GM23338 (cell line): Measurements from ENCODE around the gene COPS6. TPM values are rescaled to one million over a fixed set of nuclear protein-coding genes. Genes with fewer than 3 reads are reported as not detected.

Source experiments
- ATAC-seq: fragments of 200-7000 bp; cut with Tn5 transposase; 3 replicates; pipeline ENCODE4 v1.9.1; 2020
- DNase-seq: peaks from one replicate; pipeline ENCODE4 v3.0.0-alpha.2; 2015; ENCODE audit warnings: low spot score
- H2AFZ ChIP-seq: fragments of 200-600 bp; sonication (generic); 2 replicates; pipeline ENCODE4 v1.8.0; 2016; ENCODE audit warnings: antibody characterized with exemption, mild to moderate bottlenecking, moderate library complexity
- H3F3A ChIP-seq: fragments of 200-600 bp; sonication (generic); replicated peaks from 2 replicates; pipeline ENCODE4 v1.8.0; 2017; ENCODE audit warnings: antibody characterized with exemption, mixed run types, low read depth
- H3K27ac ChIP-seq: fragments of 200-600 bp; sonication (generic); 2 replicates; pipeline ENCODE4 v1.6.1; 2016; ENCODE audit warnings: low read depth
- H3K27me3 ChIP-seq: fragments of 200-600 bp; sonication (generic); 2 replicates; pipeline ENCODE4 v1.8.0; 2016; ENCODE audit warnings: mild to moderate bottlenecking, mixed run types, moderate library complexity; ENCODE audit not compliant: insufficient read depth
- H3K36me3 ChIP-seq: fragments of 200-600 bp; sonication (generic); 2 replicates; pipeline ENCODE4 v1.8.0; 2016; ENCODE audit warnings: mild to moderate bottlenecking; ENCODE audit not compliant: insufficient read depth
- H3K4me1 ChIP-seq: fragments of 200-600 bp; sonication (generic); 2 replicates; pipeline ENCODE4 v1.8.0; 2016; ENCODE audit warnings: mild to moderate bottlenecking, moderate library complexity; ENCODE audit not compliant: insufficient read depth
- H3K4me2 ChIP-seq: fragments of 200-600 bp; sonication (generic); 2 replicates; pipeline ENCODE4 v1.7.1; 2017; ENCODE audit warnings: mixed run types
- H3K4me3 ChIP-seq: fragments of 200-600 bp; sonication (generic); 2 replicates; pipeline ENCODE4 v1.6.1; 2016; ENCODE audit warnings: mixed run types
- H3K79me2 ChIP-seq: fragments of 200-600 bp; sonication (generic); replicated peaks from 2 replicates; pipeline ENCODE4 v1.8.0; 2017; ENCODE audit warnings: mild to moderate bottlenecking; ENCODE audit not compliant: insufficient read depth
- H3K9me2 ChIP-seq: fragments of 200-600 bp; sonication (generic); 2 replicates; pipeline ENCODE4 v1.8.0; 2017; ENCODE audit not compliant: insufficient read depth
- H4K20me1 ChIP-seq: fragments of 200-600 bp; sonication (generic); replicated peaks from 2 replicates; pipeline ENCODE4 v1.8.0; 2017; ENCODE audit warnings: mild to moderate bottlenecking; ENCODE audit not compliant: insufficient read depth
- H3K27ac Mint-ChIP-seq: 2 replicates; pipeline ENCODE4 v1.8.0; 2020; ENCODE audit warnings: inconsistent platforms, mild to moderate bottlenecking, moderate library complexity, mixed read lengths
- H3K27me3 Mint-ChIP-seq: 3 replicates; pipeline ENCODE4 v1.8.0; 2022; ENCODE audit warnings: low read depth, mild to moderate bottlenecking, moderate library complexity, mixed read lengths, inconsistent platforms; ENCODE audit not compliant: insufficient read depth, poor library complexity
- H3K36me3 Mint-ChIP-seq: 3 replicates; pipeline ENCODE4 v1.8.0; 2021; ENCODE audit warnings: low read depth, mild to moderate bottlenecking, inconsistent platforms, moderate library complexity, mixed read lengths
- H3K4me1 Mint-ChIP-seq: 3 replicates; pipeline ENCODE4 v1.8.0; 2020; ENCODE audit warnings: mild to moderate bottlenecking, inconsistent platforms, mixed read lengths
- H3K4me3 Mint-ChIP-seq: 3 replicates; pipeline ENCODE4 v1.8.0; 2021; ENCODE audit warnings: moderate library complexity, mild to moderate bottlenecking, inconsistent platforms, mixed read lengths
- H3K9me3 Mint-ChIP-seq: 3 replicates; pipeline ENCODE4 v1.8.0; 2020; ENCODE audit warnings: moderate library complexity, mild to moderate bottlenecking, inconsistent platforms, mixed read lengths
- CREB1 ChIP-seq: fragments of 250-450 bp; sonication (Bioruptor Pico); IDR thresholded peaks from 2 replicates; pipeline ENCODE4 v1.5.0; 2020; ENCODE audit warnings: low read depth, mild to moderate bottlenecking, moderate library complexity
- CTCF ChIP-seq, 2 experiments: fragments of 200-600 bp in 1 of 2; sonication (generic) in 1 of 2; conservative IDR thresholded peaks; 2 replicates each; pipeline versions ENCODE4 v1.5.1 to v1.6.1; 2016 to 2017; ENCODE audit warnings: antibody characterized with exemption in 2 of 2, low read depth in 2 of 2, mild to moderate bottlenecking in 2 of 2, moderate library complexity in 1 of 2
- ETS1 ChIP-seq: IDR thresholded peaks from 2 replicates; pipeline ENCODE4 v1.6.1; 2016; ENCODE audit warnings: antibody characterized with exemption
- EZH2phosphoT487 ChIP-seq: fragments of 200-600 bp; sonication (generic); IDR thresholded peaks from one replicate; pipeline ENCODE4 v1.8.1; 2018; ENCODE audit warnings: antibody characterized with exemption; ENCODE audit not compliant: unreplicated experiment
- JUNB ChIP-seq: IDR thresholded peaks from one replicate; pipeline ENCODE4 v1.6.1; 2016; ENCODE audit warnings: antibody characterized with exemption; ENCODE audit not compliant: unreplicated experiment
- NANOG ChIP-seq: IDR thresholded peaks from 2 replicates; pipeline ENCODE4 v1.6.1; 2016; ENCODE audit warnings: antibody characterized with exemption, borderline replicate concordance
- POLR2AphosphoS5 ChIP-seq: IDR thresholded peaks from 2 replicates; pipeline ENCODE4 v1.6.1; 2016; ENCODE audit warnings: antibody characterized with exemption, low read depth
- STAT1 ChIP-seq: IDR thresholded peaks from one replicate; pipeline ENCODE4 v1.6.1; 2016; ENCODE audit warnings: antibody characterized with exemption; ENCODE audit not compliant: unreplicated experiment
- ZNF114 ChIP-seq: fragments of 250-450 bp; sonication (Bioruptor Pico); IDR thresholded peaks from 2 replicates; pipeline ENCODE4 v1.5.0; 2020; ENCODE audit warnings: mild to moderate bottlenecking, moderate library complexity
- ZNF331 ChIP-seq: fragments of 250-450 bp; sonication (Bioruptor Pico); IDR thresholded peaks from 2 replicates; pipeline ENCODE4 v1.5.0; 2020; ENCODE audit warnings: low read depth, mild to moderate bottlenecking, moderate library complexity
- ZNF462 ChIP-seq: fragments of 250-450 bp; sonication (Bioruptor Pico); IDR thresholded peaks from 2 replicates; pipeline ENCODE4 v1.5.0; 2020; ENCODE audit warnings: mild to moderate bottlenecking, moderate library complexity
- polyA plus RNA-seq: library from polyadenylated mRNA; unstranded; fragments of >200 nt; fragmentation: Nextera tagmentation; extraction: Ambion mirVana; gene quantifications from 2 replicates; pipeline ENCODE4 v1.2.1, GENCODE V29; 2016
- total RNA-seq: library from RNA; depleted of rRNA; stranded (reverse); fragments of >200 nt; shearing (Covaris generic); gene quantifications from 2 replicates; pipeline ENCODE4 v1.2.3, GENCODE V29; 2014

Gene COPS6
- total and polyA plus RNA-seq, 2 experiments from 2014 or later, result 89.8 to 198 TPM

GRCh38 chr7:100090527-100091410 lies 2.0 kb downstream of the COPS6 start:
- H3K4me3 Mint-ChIP-seq, result peak overlapping the region; percentile 93
- H3K27me3 Mint-ChIP-seq, result peaks cover 38% of the 10 kb centered on the region
- Histone ChIP-seq H3K4me2 (no peak overlapping the region), H3F3A (peaks cover 71% of the 10 kb centered on the region), H2AFZ (no peak overlapping the region), H3K27ac (peak overlapping the region; percentile 88; the same call in 1 of the 2 replicates), H3K36me3 (peaks cover 37% of the 10 kb centered on the region), H3K4me1 (peaks cover 6% of the 10 kb centered on the region), H3K4me3 (no peak overlapping the region), H3K79me2 (peaks cover 8% of the 10 kb centered on the region), H3K27me3 (no peaks in the 10 kb centered on the region), H3K9me2 (no peaks in the 10 kb centered on the region), H4K20me1 (peaks cover 26% of the 10 kb centered on the region)
- DNase-seq, result no peak
- H3K27ac Mint-ChIP-seq, result peak overlapping the region; percentile 52
- peak; percentile 7 for ATAC-seq
- H3K9me3 Mint-ChIP-seq, result no peaks in the 10 kb centered on the region
- peaks cover 56% of the 10 kb centered on the region for H3K36me3 Mint-ChIP-seq
- TF ChIP-seq POLR2AphosphoS5 (no peak), STAT1 (no peak), EZH2phosphoT487 (no peak), ZNF114 (CRISPR knock-in tag) (no peak), ZNF331 (CRISPR knock-in tag) (no peak), NANOG (no peak), ZNF462 (CRISPR knock-in tag) (no peak), CTCF (conservative IDR thresholded peaks at IDR 0.05; ENCODE audit: low read depth in 2 of 2) (no peak), ETS1 (no peak), JUNB (no peak), CREB1 (no peak)
- peaks cover 21% of the 10 kb centered on the region for H3K4me1 Mint-ChIP-seq
